Measurements from ENCODE around the gene RPL38. TPM values are rescaled to one million over a fixed set of nuclear protein-coding genes. Genes with fewer than 3 reads are reported as not detected.

The RPL38 gene
- total and polyA plus RNA-seq, 2 experiments from 2014 or later = 176 to 986 TPM

- H3K27me3 ChIP-seq (replicated peaks; ENCODE audit: insufficient read depth) = no peaks in the 10 kb centered on the region
- H4K20me1 ChIP-seq (ENCODE audit: insufficient read depth) = no peaks in the 10 kb centered on the region
- no peak for DNase-seq
- H3F3A ChIP-seq (ENCODE audit: insufficient read depth) = no peaks in the 10 kb centered on the region
- H3K36me3 ChIP-seq (ENCODE audit: low read depth) = no peaks in the 10 kb centered on the region
- H3K4me3 ChIP-seq = no peak overlapping the region
- no peak for TF ChIP-seq EZH2phosphoT487 (IDR thresholded peaks at IDR 0.05; ENCODE audit: insufficient read depth, low read depth)
- TF ChIP-seq EZH2 (IDR thresholded peaks at IDR 0.05; ENCODE audit: insufficient read depth, poor library complexity, severe bottlenecking) = no peak
- no peaks in the 10 kb centered on the region for H3K9me2 ChIP-seq (ENCODE audit: insufficient read depth)
- 70% methylated on average over 8 of the region's 8 CpGs for WGBS, 2 experiments (ENCODE audit: low coverage in 1 of 2, low lambda C conversion rate in 2 of 2, missing lambda C conversion rate in 2 of 2)
- in situ Hi-C loops (cut with MboI) = no loop called here
- no peak overlapping the region for H2AFZ ChIP-seq
- H3K79me2 ChIP-seq (ENCODE audit: insufficient read depth) = no peaks in the 10 kb centered on the region
- H3K4me1 ChIP-seq (ENCODE audit: insufficient read depth) = no peaks in the 10 kb centered on the region
- no peak overlapping the region for H3K4me2 ChIP-seq (ENCODE audit: unreplicated experiment)
- H3K9ac ChIP-seq = no peak overlapping the region
- no peak overlapping the region for H3K27ac ChIP-seq
- no peaks in the 10 kb centered on the region for H3K9me3 ChIP-seq (ENCODE audit: low read depth)
These were observed 48.7 kb downstream of the RPL38 start for GRCh38 chr17:74252211-74252610.

- no peaks in the 10 kb centered on the region for H3K27me3 ChIP-seq (replicated peaks; ENCODE audit: insufficient read depth)
- no peak overlapping the region for H2AFZ ChIP-seq
- no peaks in the 10 kb centered on the region for H3K4me1 ChIP-seq (ENCODE audit: insufficient read depth)
- no peak for DNase-seq
- H3K36me3 ChIP-seq (ENCODE audit: low read depth) = no peaks in the 10 kb centered on the region
- no peaks in the 10 kb centered on the region for H3F3A ChIP-seq (ENCODE audit: insufficient read depth)
- no peaks in the 10 kb centered on the region for H3K9me3 ChIP-seq (ENCODE audit: low read depth)
- in situ Hi-C loops (cut with MboI) = no loop called here
- no peak overlapping the region for H3K4me2 ChIP-seq (ENCODE audit: unreplicated experiment)
- TF ChIP-seq EZH2phosphoT487 (IDR thresholded peaks at IDR 0.05; ENCODE audit: insufficient read depth, low read depth) (no peak), EZH2 (IDR thresholded peaks at IDR 0.05; ENCODE audit: insufficient read depth, poor library complexity, severe bottlenecking) (no peak)
- no peak overlapping the region for H3K27ac ChIP-seq
- no peaks in the 10 kb centered on the region for H4K20me1 ChIP-seq (ENCODE audit: insufficient read depth)
- H3K79me2 ChIP-seq (ENCODE audit: insufficient read depth) = no peaks in the 10 kb centered on the region
- no peaks in the 10 kb centered on the region for H3K9me2 ChIP-seq (ENCODE audit: insufficient read depth)
- 63 to 67% methylated on average over 12 to 13 of the region's 13 CpGs for WGBS, 2 experiments (ENCODE audit: low coverage in 1 of 2, low lambda C conversion rate in 2 of 2, missing lambda C conversion rate in 2 of 2)
- H3K9ac ChIP-seq = no peak overlapping the region
- H3K4me3 ChIP-seq = no peak overlapping the region
These were observed 49.6 kb downstream of the RPL38 start for GRCh38 chr17:74253036-74253435.

GRCh38 chr17:74257311-74257710 lies 53.8 kb downstream of the RPL38 start:
- Histone ChIP-seq H3F3A (ENCODE audit: insufficient read depth) (no peaks in the 10 kb centered on the region), H3K27me3 (replicated peaks; ENCODE audit: insufficient read depth) (no peaks in the 10 kb centered on the region), H3K79me2 (ENCODE audit: insufficient read depth) (no peaks in the 10 kb centered on the region), H3K27ac (no peak overlapping the region), H3K4me1 (ENCODE audit: insufficient read depth) (no peaks in the 10 kb centered on the region), H3K9ac (no peak overlapping the region), H3K9me2 (ENCODE audit: insufficient read depth) (no peaks in the 10 kb centered on the region), H3K36me3 (ENCODE audit: low read depth) (no peaks in the 10 kb centered on the region), H3K4me3 (no peak overlapping the region), H4K20me1 (ENCODE audit: insufficient read depth) (no peaks in the 10 kb centered on the region), H2AFZ (no peak overlapping the region), H3K4me2 (ENCODE audit: unreplicated experiment) (no peak overlapping the region), H3K9me3 (ENCODE audit: low read depth) (no peaks in the 10 kb centered on the region)
- WGBS, 2 experiments (ENCODE audit: low coverage in 1 of 2, low lambda C conversion rate in 2 of 2, missing lambda C conversion rate in 2 of 2) = 65 to 67% methylated on average over 10 of the region's 10 CpGs
- TF ChIP-seq EZH2phosphoT487 (IDR thresholded peaks at IDR 0.05; ENCODE audit: insufficient read depth, low read depth) (no peak), EZH2 (IDR thresholded peaks at IDR 0.05; ENCODE audit: insufficient read depth, poor library complexity, severe bottlenecking) (no peak)
- in situ Hi-C loops (cut with MboI) = no loop called here
- no peak for DNase-seq

GRCh38 chr17:74259667-74260524 lies 56.4 kb downstream of the RPL38 start:
- H3K27me3 ChIP-seq (replicated peaks; ENCODE audit: insufficient read depth) = no peaks in the 10 kb centered on the region
- H3K4me1 ChIP-seq (ENCODE audit: insufficient read depth) = no peaks in the 10 kb centered on the region
- TF ChIP-seq EZH2 (IDR thresholded peaks at IDR 0.05; ENCODE audit: insufficient read depth, poor library complexity, severe bottlenecking) = no peak
- TF ChIP-seq EZH2phosphoT487 (IDR thresholded peaks at IDR 0.05; ENCODE audit: insufficient read depth, low read depth) = no peak
- no peaks in the 10 kb centered on the region for H3K36me3 ChIP-seq (ENCODE audit: low read depth)
- H3K79me2 ChIP-seq (ENCODE audit: insufficient read depth) = no peaks in the 10 kb centered on the region
- H2AFZ ChIP-seq = no peak overlapping the region
- no peaks in the 10 kb centered on the region for H3K9me2 ChIP-seq (ENCODE audit: insufficient read depth)
- 52 to 56% methylated on average over 20 to 21 of the region's 21 CpGs for WGBS, 2 experiments (ENCODE audit: low coverage in 1 of 2, low lambda C conversion rate in 2 of 2, missing lambda C conversion rate in 2 of 2)
- no peak overlapping the region for H3K27ac ChIP-seq
- no peak overlapping the region for H3K4me3 ChIP-seq
- no peaks in the 10 kb centered on the region for H3K9me3 ChIP-seq (ENCODE audit: low read depth)
- H3K9ac ChIP-seq = no peak overlapping the region
- in situ Hi-C loops (cut with MboI) = no loop called here
- no peak overlapping the region for H3K4me2 ChIP-seq (ENCODE audit: unreplicated experiment)
- no peaks in the 10 kb centered on the region for H4K20me1 ChIP-seq (ENCODE audit: insufficient read depth)
- no peak for DNase-seq
- no peaks in the 10 kb centered on the region for H3F3A ChIP-seq (ENCODE audit: insufficient read depth)

Other genes starting within 250 kb of the RPL38 start
- gene TTYH2, start 9.9 kb downstream of the RPL38 start, total RNA-seq (2014; rRNA removed; shearing (Covaris generic)) = 2.4 TPM in 1 of 2 replicates, not detected in the other
- gene TTYH2, start 9.9 kb downstream of the RPL38 start, polyA plus RNA-seq (2016; fragmentation: Nextera tagmentation; extraction: Ambion mirVana) = 0.19 and 0.38 TPM in 2 replicates
- not detected in 2 replicates for gene DNAI2, start 70.6 kb downstream of the RPL38 start, total RNA-seq (2014; rRNA removed; shearing (Covaris generic))
- gene DNAI2, start 70.6 kb downstream of the RPL38 start, polyA plus RNA-seq (2016; fragmentation: Nextera tagmentation; extraction: Ambion mirVana) = not detected in 2 replicates
- gene KIF19, start 122.5 kb downstream of the RPL38 start, total RNA-seq (2014; rRNA removed; shearing (Covaris generic)) = not detected in 2 replicates
- not detected in 2 replicates for gene KIF19, start 122.5 kb downstream of the RPL38 start, polyA plus RNA-seq (2016; fragmentation: Nextera tagmentation; extraction: Ambion mirVana)
- gene BTBD17, start 158.2 kb downstream of the RPL38 start, total RNA-seq (2014; rRNA removed; shearing (Covaris generic)) = not detected in 2 replicates
- gene BTBD17, start 158.2 kb downstream of the RPL38 start, polyA plus RNA-seq (2016; fragmentation: Nextera tagmentation; extraction: Ambion mirVana) = 0.10 TPM in 1 of 2 replicates, not detected in the other
- gene GPR142, start 163.8 kb downstream of the RPL38 start, total RNA-seq (2014; rRNA removed; shearing (Covaris generic)) = not detected in 2 replicates
- gene GPR142, start 163.8 kb downstream of the RPL38 start, polyA plus RNA-seq (2016; fragmentation: Nextera tagmentation; extraction: Ambion mirVana) = not detected in 2 replicates
- 0.25 and 2.7 TPM in 2 replicates for gene GPRC5C, start 228.4 kb downstream of the RPL38 start, total RNA-seq (2014; rRNA removed; shearing (Covaris generic))
- 0.95 and 1.6 TPM in 2 replicates for gene GPRC5C, start 228.4 kb downstream of the RPL38 start, polyA plus RNA-seq (2016; fragmentation: Nextera tagmentation; extraction: Ambion mirVana)